ENCODE data around the gene MAB21L4. TPM values are rescaled to one million over a fixed set of nuclear protein-coding genes. Genes with fewer than 3 reads are reported as not detected.

Gene MAB21L4
- total RNA-seq, 1 donor from 2014 or later: not detected

- intact Hi-C loops (cut with micrococcal nuclease): no loop called here
- no peaks in the 10 kb centered on the region for H3K4me1 Mint-ChIP-seq (ENCODE audit: low read depth)
- peaks cover 3% of the 10 kb centered on the region for H3K27me3 Mint-ChIP-seq (ENCODE audit: insufficient read depth)
- H3K4me3 Mint-ChIP-seq: no peak overlapping the region
- H3K9me3 Mint-ChIP-seq: no peaks in the 10 kb centered on the region
- H3K27ac Mint-ChIP-seq: no peak overlapping the region
- no peaks in the 10 kb centered on the region for H3K36me3 Mint-ChIP-seq (ENCODE audit: low read depth)
- DNase-seq (ENCODE audit: low spot score): no peak
These were observed 24.6 kb downstream of the MAB21L4 start for GRCh38 chr2:240871071-240871958.

- Mint-ChIP-seq H3K27me3 (ENCODE audit: insufficient read depth) (peaks cover 10% of the 10 kb centered on the region), H3K4me1 (ENCODE audit: low read depth) (no peaks in the 10 kb centered on the region), H3K36me3 (ENCODE audit: low read depth) (no peaks in the 10 kb centered on the region), H3K4me3 (no peak overlapping the region), H3K9me3 (no peaks in the 10 kb centered on the region), H3K27ac (no peak overlapping the region)
- DNase-seq (ENCODE audit: low spot score): no peak
- intact Hi-C loops (cut with micrococcal nuclease): no loop called here
These were observed 25.7 kb downstream of the MAB21L4 start for GRCh38 chr2:240869956-240870875.

- Mint-ChIP-seq H3K27ac (no peak overlapping the region), H3K4me3 (no peak overlapping the region), H3K27me3 (ENCODE audit: insufficient read depth) (peaks cover 12% of the 10 kb centered on the region), H3K36me3 (ENCODE audit: low read depth) (no peaks in the 10 kb centered on the region), H3K9me3 (no peaks in the 10 kb centered on the region), H3K4me1 (ENCODE audit: low read depth) (no peaks in the 10 kb centered on the region)
- intact Hi-C loops (cut with micrococcal nuclease): no loop called here
- no peak for DNase-seq (ENCODE audit: low spot score)
These were observed 26.6 kb downstream of the MAB21L4 start for GRCh38 chr2:240869109-240869955.

- H3K27ac Mint-ChIP-seq: no peak within 1 kb of the TSS
- H3K4me3 Mint-ChIP-seq: no peak within 1 kb of the TSS
- H3K4me1 Mint-ChIP-seq (ENCODE audit: low read depth): no peaks in the 10 kb centered on the region
- no peaks in the 10 kb centered on the region for H3K36me3 Mint-ChIP-seq (ENCODE audit: low read depth)
- DNase-seq (ENCODE audit: low spot score): no peak
- intact Hi-C loops (cut with micrococcal nuclease): no loop called here
- no peaks in the 10 kb centered on the region for H3K9me3 Mint-ChIP-seq
- peaks cover 17% of the 10 kb centered on the region for H3K27me3 Mint-ChIP-seq (ENCODE audit: insufficient read depth)
These were observed 27.5 kb downstream of the MAB21L4 start, which contains the start of gene AGXT for GRCh38 chr2:240868286-240869108. AGXT (plus strand) TSS chr2:240868824; CDS start chr2:240868866, 42 bp downstream.

GRCh38 chr2:240865391-240865790, 30.6 kb downstream of the MAB21L4 start:
- Mint-ChIP-seq H3K27me3 (ENCODE audit: insufficient read depth) (peaks cover 25% of the 10 kb centered on the region), H3K4me1 (ENCODE audit: low read depth) (no peaks in the 10 kb centered on the region), H3K9me3 (no peaks in the 10 kb centered on the region), H3K27ac (no peak overlapping the region), H3K36me3 (ENCODE audit: low read depth) (no peaks in the 10 kb centered on the region), H3K4me3 (no peak overlapping the region)
- no peak for DNase-seq (ENCODE audit: low spot score)
- intact Hi-C loops (cut with micrococcal nuclease): no loop called here

GRCh38 chr2:240864475-240864874, 31.5 kb downstream of the MAB21L4 start:
- intact Hi-C loops (cut with micrococcal nuclease): no loop called here
- Mint-ChIP-seq H3K36me3 (ENCODE audit: low read depth) (no peaks in the 10 kb centered on the region), H3K4me1 (ENCODE audit: low read depth) (no peaks in the 10 kb centered on the region), H3K27me3 (ENCODE audit: insufficient read depth) (peaks cover 28% of the 10 kb centered on the region), H3K27ac (no peak overlapping the region), H3K9me3 (no peaks in the 10 kb centered on the region), H3K4me3 (no peak overlapping the region)
- no peak for DNase-seq (ENCODE audit: low spot score)

- Mint-ChIP-seq H3K27me3 (ENCODE audit: insufficient read depth) (peaks cover 27% of the 10 kb centered on the region), H3K9me3 (no peaks in the 10 kb centered on the region), H3K36me3 (ENCODE audit: low read depth) (no peaks in the 10 kb centered on the region), H3K27ac (no peak overlapping the region), H3K4me1 (ENCODE audit: low read depth) (no peaks in the 10 kb centered on the region), H3K4me3 (no peak overlapping the region)
- no peak for DNase-seq (ENCODE audit: low spot score)
- intact Hi-C loops (cut with micrococcal nuclease): no loop called here
These were observed 34.4 kb downstream of the MAB21L4 start for GRCh38 chr2:240861547-240861946.

- Mint-ChIP-seq H3K9me3 (peaks cover 12% of the 10 kb centered on the region), H3K27ac (no peak overlapping the region), H3K4me3 (no peak overlapping the region), H3K27me3 (ENCODE audit: insufficient read depth) (peaks cover 15% of the 10 kb centered on the region), H3K36me3 (ENCODE audit: low read depth) (no peaks in the 10 kb centered on the region), H3K4me1 (ENCODE audit: low read depth) (no peaks in the 10 kb centered on the region)
- intact Hi-C loops (cut with micrococcal nuclease): no loop called here
- no peak for DNase-seq (ENCODE audit: low spot score)
These were observed 37.1 kb downstream of the MAB21L4 start for GRCh38 chr2:240858871-240859270.

GRCh38 chr2:240858321-240858720, 37.6 kb downstream of the MAB21L4 start:
- H3K27me3 Mint-ChIP-seq (ENCODE audit: insufficient read depth): peaks cover 9% of the 10 kb centered on the region
- intact Hi-C loops (cut with micrococcal nuclease): no loop called here
- H3K9me3 Mint-ChIP-seq: peaks cover 12% of the 10 kb centered on the region
- H3K36me3 Mint-ChIP-seq (ENCODE audit: low read depth): no peaks in the 10 kb centered on the region
- H3K27ac Mint-ChIP-seq: no peak overlapping the region
- no peaks in the 10 kb centered on the region for H3K4me1 Mint-ChIP-seq (ENCODE audit: low read depth)
- no peak for DNase-seq (ENCODE audit: low spot score)
- no peak overlapping the region for H3K4me3 Mint-ChIP-seq

GRCh38 chr2:240857039-240858008, 38.6 kb downstream of the MAB21L4 start:
- H3K36me3 Mint-ChIP-seq (ENCODE audit: low read depth): no peaks in the 10 kb centered on the region
- no peak for DNase-seq (ENCODE audit: low spot score)
- peaks cover 6% of the 10 kb centered on the region for H3K27me3 Mint-ChIP-seq (ENCODE audit: insufficient read depth)
- intact Hi-C loops (cut with micrococcal nuclease): no loop called here
- no peak overlapping the region for H3K4me3 Mint-ChIP-seq
- peaks cover 12% of the 10 kb centered on the region for H3K9me3 Mint-ChIP-seq
- H3K27ac Mint-ChIP-seq: no peak overlapping the region
- H3K4me1 Mint-ChIP-seq (ENCODE audit: low read depth): no peaks in the 10 kb centered on the region
